Activated effector memory CD4-positive, alpha-beta T cell treated with Interleukin-2 at 50 U/mL for 16 hours (primary cell): ENCODE measurements around the gene OR5J2.
"Not testable (repeated sequence)": the region's sequence is repeated elsewhere in the genome, so short reads cannot be mapped to it uniquely, and the experiment has no call there.

Experiments used
- DNase-seq: peaks from one replicate; pipeline ENCODE4 v3.0.0-alpha.2; 2020

OR5J2 gene

DNA sequence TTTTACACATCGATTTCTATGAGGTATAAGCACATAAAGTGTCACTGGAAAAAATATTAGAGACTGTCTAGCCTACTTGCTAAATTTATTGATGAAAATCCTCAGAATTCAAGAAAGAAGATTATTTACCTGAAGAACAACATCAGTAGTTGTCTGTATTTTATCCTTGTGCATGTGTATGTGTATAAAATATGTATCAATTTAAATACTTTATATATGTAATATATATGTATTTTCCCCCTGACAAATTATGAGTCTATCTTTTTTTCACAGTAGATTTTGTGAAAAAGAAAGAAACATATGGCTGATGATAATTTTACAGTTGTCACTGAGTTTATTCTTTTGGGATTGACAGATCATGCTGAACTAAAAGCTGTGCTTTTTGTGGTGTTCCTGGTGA lies at the start of gene OR5J2:
Gene OR5J2 (plus strand): TSS at position 301 of the 400 bp plus-strand sequence. CDS start 0 bp downstream, at position 301.
- no peak for DNase-seq

DNA sequence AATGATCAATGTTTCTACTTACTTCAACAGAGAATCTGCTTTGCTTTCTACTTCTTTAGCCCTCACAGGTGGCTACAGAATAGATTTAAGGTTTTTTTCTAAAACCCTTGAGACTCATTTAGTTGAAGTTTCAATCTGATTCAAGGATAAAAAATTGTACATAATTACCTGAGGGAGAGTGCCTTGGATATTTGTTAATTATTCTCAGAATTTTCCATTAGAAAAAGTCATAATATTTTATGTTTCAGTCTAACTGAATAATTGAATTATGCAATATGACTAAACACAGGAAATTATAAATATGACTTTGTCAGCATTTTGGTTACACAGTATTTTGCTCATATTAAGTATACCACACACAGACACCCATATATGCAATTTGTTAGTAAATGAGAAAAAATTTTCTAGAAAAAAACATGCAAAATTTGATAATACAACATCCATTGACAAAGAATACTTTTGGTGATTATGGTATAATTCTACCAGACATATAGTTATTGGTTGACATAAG lies 36.2 kb upstream of the OR5J2 start, which contains the start of gene OR8J3:
Gene OR8J3 (minus strand): TSS at position 51 of the 511 bp plus-strand sequence. CDS start 2,483 bp downstream, outside the sequence.
- no peak for DNase-seq

DNA sequence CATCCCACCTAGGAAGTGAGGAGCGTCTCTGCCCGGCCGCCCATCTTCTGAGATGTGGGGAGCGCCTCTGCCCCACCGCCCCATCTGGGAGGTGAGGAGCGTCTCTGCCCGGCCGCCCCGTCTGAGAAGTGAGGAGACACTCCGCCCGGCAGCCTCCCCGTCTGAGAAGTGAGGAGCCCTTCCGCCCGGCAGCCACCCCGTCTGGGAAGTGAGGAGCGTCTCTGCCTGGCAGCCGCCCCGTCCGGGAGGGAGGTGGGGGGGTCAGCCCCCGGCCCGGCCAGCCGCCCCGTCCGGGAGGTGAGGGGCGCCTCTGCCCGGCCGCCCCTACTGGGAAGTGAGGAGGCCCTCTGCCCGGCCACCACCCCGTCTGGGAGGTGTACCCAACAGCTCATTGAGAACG lies 32.7 kb upstream of the OR5J2 start:
- not testable (repeated sequence) for DNase-seq

DNA sequence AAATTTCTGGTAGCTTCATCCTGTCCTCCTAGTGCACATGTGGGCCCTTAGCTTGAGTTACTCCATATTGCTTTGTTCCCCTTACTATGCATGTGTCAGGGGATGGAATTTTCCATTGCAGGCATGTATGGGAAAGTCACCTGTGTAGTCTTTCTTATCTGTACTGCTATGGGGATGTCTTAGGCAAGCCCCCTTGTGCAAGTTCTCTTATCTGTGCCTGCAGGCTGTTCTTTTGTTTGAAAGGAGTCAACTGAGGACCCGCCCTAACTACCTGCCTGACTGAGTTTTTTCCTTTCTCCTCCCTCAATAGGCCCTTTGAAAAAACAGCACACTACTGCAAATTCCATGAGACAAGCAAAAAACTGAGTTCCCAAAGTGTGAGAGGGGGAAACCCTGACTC lies 25.0 kb upstream of the OR5J2 start:
- DNase-seq, result no peak

DNA sequence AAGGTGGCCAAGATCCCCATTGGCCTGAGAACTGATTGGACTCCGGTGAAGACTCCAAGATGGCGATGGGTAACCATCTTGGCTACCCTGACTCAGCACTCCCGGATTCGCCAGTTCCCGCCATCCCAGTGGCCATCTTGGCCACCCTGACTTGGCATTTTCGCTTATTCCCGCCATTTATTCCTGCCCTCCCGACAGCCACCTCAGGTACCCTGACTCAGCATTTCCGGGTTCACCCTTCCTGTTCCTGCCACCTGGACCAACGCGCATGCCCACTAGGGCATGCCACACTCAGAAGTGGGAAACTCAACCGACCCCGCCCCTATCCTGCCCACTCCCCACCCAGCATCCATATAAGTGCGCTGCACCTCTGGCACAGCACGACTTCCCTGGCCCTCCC lies 24.1 kb upstream of the OR5J2 start:
- DNase-seq, result no peak

DNA sequence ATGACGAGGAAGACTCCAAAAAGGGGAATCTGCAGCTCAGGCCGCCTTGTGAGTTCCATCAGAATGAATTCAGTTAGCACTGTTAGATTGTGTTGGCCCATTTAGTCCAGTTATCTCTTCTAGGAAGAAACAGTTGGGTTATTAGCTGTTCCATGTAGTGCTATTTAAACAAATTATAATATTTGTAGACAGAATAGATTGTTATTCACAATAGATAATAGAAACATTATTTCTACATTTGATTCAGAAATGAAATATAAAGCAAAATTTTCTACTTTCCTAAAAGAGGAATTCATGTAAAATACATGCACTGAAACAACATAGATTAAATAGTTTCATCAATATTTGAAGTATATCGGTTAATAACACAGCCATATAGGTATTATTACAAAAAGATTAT lies 16.2 kb upstream of the OR5J2 start, which contains the start of gene OR8K5:
Gene OR8K5 (minus strand): TSS at position 101 of the 400 bp plus-strand sequence. CDS start 0 bp downstream, at position 101.
- DNase-seq, result no peak

DNA sequence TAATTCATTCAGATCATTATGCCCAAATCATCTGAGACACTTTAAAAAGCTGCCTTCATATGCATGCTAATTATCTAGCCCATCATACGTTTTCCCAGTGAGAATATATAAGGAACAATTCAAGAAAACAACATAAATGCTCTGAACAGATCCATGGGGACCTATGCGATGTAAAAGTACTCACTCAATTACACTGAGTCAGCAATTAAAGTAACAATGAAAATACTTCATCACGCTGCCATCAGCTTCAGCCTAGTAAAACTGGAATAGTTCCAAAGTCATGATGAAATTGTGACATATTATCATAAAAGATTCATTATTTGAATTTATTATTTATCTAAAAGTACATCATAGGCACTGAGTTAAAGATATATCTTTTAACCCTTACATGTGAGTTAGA lies 12.6 kb upstream of the OR5J2 start:
- no peak for DNase-seq

DNA sequence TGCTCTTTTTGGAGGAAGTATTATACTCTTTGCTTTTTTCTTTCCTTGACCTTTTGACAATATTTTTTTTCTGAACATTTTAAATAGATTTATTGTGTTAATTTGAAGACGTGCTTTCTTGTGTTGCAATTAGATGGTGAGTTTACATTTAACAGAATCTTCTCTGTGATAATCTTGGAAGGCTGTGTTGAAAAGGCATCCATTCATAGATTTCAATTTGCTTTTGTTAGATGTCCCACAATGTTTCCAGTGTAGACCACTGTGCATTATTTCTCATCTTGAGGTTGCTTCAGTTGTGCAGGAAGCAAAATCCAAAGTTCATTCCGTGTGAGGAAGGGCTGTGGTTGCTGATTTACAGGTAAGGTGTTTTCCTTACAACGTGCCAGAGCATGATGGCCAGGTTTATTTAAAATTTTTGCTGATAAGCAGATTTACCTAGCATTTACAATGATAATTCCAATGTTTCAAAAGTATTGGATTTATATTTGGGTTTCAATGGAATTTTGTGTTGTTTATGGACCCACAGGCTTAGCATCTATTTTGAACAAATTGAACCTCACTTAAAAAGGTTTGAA lies 4.1 kb upstream of the OR5J2 start:
- DNase-seq, result no peak

DNA sequence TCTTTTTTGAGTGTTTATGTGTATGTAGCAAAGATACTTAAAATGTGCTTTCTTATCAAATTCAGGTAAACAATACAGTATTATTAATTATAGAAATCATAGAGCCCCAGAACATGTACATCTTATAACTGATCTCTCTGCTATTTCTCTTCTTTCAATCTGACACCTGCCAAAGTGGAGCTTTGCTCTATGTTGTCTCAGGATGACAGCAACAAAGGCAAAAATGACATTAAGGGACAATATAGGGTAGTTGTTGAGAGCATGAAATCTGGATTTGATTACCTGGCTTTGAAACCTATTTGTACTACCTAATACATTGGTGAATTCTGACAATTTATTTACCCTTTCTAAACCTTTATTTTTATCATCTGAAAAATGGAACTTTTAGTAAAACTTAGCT lies 7.0 kb downstream of the OR5J2 start:
- DNase-seq, result no peak

DNA sequence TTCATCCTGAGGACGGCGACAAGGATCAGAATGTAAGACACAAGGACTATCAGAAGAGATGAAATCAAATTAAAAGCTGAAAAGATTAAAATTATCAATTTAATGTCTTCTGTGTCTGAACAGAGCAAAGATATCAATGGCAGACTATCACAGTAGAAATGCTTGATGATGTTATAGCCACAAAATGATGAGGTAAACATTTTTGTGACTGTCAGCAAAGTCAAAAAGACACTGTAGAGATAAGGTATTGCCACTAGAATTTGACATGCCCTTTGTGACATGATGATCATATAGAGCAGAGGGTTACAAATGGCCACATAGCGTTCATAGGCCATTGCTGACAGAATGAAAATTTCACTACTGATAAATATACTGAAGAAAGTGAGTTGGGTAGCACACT lies 12.2 kb downstream of the OR5J2 start:
- DNase-seq, result no peak

DNA sequence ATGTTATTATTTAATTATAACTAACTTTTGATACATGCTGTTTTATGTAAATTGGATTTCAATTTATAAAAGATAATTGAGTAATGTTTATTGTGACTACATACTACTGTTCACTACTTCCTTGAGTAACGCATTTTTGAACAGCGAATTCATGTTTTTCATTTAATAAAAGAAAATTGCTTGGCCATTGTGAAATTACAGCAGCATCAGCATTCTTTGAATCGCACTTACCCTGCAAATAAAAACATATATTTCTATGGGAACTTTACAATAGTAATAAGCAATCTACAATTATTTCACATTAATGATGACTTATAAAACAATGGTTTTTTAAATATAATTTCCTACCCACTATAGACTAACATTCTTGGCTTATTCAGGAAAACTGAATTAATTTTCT lies 20.3 kb downstream of the OR5J2 start:
- no peak for DNase-seq

DNA sequence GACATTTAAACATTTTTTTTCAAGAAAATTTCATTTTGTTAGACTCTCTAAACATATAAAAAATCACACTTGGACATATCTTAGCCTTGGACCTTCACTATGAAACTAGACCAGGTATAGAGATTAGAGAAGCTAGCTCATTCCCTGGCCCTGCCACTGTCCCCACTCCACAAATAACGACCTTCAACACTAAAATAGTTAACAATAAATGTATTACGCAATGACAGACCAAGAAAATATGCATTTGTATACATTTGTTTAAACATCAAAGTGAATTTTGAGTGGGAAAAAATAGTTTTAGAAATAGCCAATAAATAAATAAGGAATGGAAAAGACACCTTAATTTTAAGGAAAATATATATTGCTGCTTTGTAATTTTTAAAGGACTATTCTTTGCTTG lies 20.9 kb downstream of the OR5J2 start:
- DNase-seq, result no peak

DNA sequence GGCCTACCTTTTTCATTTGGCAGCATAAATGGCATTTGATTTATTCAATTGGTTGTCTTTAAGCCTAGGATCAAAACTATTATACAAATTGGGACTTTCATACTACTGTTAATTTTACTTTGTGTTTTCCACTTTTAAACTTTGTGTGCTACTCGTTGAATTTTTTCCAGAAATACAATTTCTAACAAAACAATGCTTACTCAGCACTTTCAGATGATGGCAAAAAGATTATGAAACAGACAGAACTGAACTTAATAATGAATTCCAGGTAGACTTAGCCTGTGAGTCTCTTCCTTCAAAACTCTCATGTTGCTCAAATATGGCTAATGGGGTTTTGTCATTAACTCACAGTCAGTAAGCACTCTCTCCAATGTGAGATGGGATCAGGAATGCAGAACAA lies 31.4 kb downstream of the OR5J2 start:
- no peak for DNase-seq

DNA sequence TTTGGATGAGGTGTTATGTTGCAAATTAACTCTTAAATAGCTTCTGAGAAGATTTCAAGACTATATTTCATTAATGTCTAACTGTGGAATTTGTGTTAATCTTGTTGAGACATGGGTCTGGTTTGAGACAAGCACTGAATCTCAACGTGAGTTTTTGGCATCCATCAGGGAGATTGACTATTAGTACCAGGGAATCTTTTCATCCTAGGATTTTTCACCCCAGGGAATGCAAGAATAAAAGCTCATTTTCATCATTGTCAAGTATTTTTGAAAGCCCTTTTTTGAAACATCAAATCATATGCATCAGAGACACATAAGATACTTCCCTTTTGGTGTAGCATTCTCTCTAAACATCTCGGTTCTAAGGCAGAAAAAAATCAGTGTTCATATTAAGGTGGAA lies 38.1 kb downstream of the OR5J2 start:
- no peak for DNase-seq

DNA sequence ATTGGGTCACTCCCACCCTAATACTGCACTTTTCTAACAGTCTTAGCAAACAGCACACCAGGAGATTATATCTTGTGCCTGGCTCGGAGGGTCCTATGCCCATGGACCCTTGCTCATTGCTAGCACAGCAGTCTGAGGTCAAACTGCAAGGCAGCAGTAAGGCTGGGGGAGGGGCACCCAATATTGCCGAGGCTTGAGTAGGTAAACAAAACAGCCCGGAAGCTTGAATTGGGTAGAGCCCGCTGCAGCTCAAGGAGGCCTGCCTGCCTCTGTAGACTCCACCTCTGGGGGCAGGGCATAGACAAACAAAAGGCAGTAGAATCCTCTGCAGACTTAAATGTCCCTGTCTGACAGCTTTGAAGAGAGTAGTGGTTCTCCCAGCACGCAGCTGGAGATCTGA lies 43.3 kb downstream of the OR5J2 start:
- DNase-seq, result not testable (repeated sequence)
